Glutamatergic neuron (in vitro differentiated cells): ENCODE results near the gene FANCG. TPM values are rescaled to one million over a fixed set of nuclear protein-coding genes. Genes with fewer than 3 reads are reported as not detected.

ENCODE experiments used
- DNase-seq: peaks from one replicate; pipeline ENCODE4 v3.0.0; 2022
- H3K27ac Mint-ChIP-seq: one replicate; pipeline ENCODE4 v1.8.0; 2020; ENCODE audit warnings: mild to moderate bottlenecking, mixed read lengths, inconsistent platforms; ENCODE audit not compliant: unreplicated experiment
- H3K27me3 Mint-ChIP-seq: one replicate; pipeline ENCODE4 v1.8.0; 2020; ENCODE audit warnings: mild to moderate bottlenecking, moderate library complexity, mixed read lengths, inconsistent platforms; ENCODE audit not compliant: unreplicated experiment
- H3K36me3 Mint-ChIP-seq: one replicate; pipeline ENCODE4 v1.8.0; 2020; ENCODE audit warnings: mild to moderate bottlenecking, mixed read lengths, inconsistent platforms; ENCODE audit not compliant: unreplicated experiment
- H3K4me1 Mint-ChIP-seq: one replicate; pipeline ENCODE4 v1.8.0; 2020; ENCODE audit warnings: mild to moderate bottlenecking, low read depth, mixed read lengths, inconsistent platforms; ENCODE audit not compliant: unreplicated experiment
- H3K4me3 Mint-ChIP-seq: one replicate; pipeline ENCODE4 v1.8.0; 2020; ENCODE audit warnings: mild to moderate bottlenecking, mixed read lengths, inconsistent platforms; ENCODE audit not compliant: unreplicated experiment
- H3K9me3 Mint-ChIP-seq: one replicate; pipeline ENCODE4 v1.8.0; 2020; ENCODE audit warnings: mild to moderate bottlenecking, moderate library complexity, mixed read lengths, inconsistent platforms; ENCODE audit not compliant: unreplicated experiment
- CTCF ChIP-seq: fragments of 200-600 bp; sonication (generic); IDR thresholded peaks from one replicate; pipeline ENCODE4 v1.5.0; 2021; ENCODE audit not compliant: partially characterized antibody, unreplicated experiment
- total RNA-seq: library from RNA; stranded (reverse); fragmentation: NEBNext Ultra II Directional; extraction: Animal tissue kit (Norgen Biotek cat#: 25700); gene quantifications from one replicate; pipeline ENCODE4 v1.2.1, GENCODE V29; 2021; ENCODE audit not compliant: unreplicated experiment

Gene FANCG
- total RNA-seq, 1 donor from 2014 or later: 49.0 TPM

GRCh38 chr9:35110327-35110761 is 30.6 kb upstream of the FANCG start:
- TF ChIP-seq CTCF: no peak
- Mint-ChIP-seq H3K27me3 (peaks cover 14% of the 10 kb centered on the region), H3K4me3 (peak overlapping the region; percentile 92), H3K36me3 (no peaks in the 10 kb centered on the region), H3K4me1 (peaks cover 23% of the 10 kb centered on the region), H3K9me3 (peaks cover 14% of the 10 kb centered on the region), H3K27ac (no peak overlapping the region)
- no peak for DNase-seq

- no peak for DNase-seq
- no peak for TF ChIP-seq CTCF
- Mint-ChIP-seq H3K4me3 (peak overlapping the region; percentile 65), H3K9me3 (peaks cover 9% of the 10 kb centered on the region), H3K36me3 (no peaks in the 10 kb centered on the region), H3K4me1 (peaks cover 29% of the 10 kb centered on the region), H3K27me3 (peaks cover 11% of the 10 kb centered on the region), H3K27ac (no peak overlapping the region)
Observed at GRCh38 chr9:35108946-35109575, 29.3 kb upstream of the FANCG start.

- Mint-ChIP-seq H3K27me3 (peaks cover 9% of the 10 kb centered on the region), H3K9me3 (peaks cover 9% of the 10 kb centered on the region), H3K27ac (no peak overlapping the region), H3K36me3 (no peaks in the 10 kb centered on the region), H3K4me3 (no peak overlapping the region), H3K4me1 (peaks cover 30% of the 10 kb centered on the region)
- TF ChIP-seq CTCF: no peak
- DNase-seq: no peak
Observed at GRCh38 chr9:35108461-35108860, 28.7 kb upstream of the FANCG start.

GRCh38 chr9:35107297-35108290 is 27.9 kb upstream of the FANCG start:
- Mint-ChIP-seq H3K9me3 (peaks cover 15% of the 10 kb centered on the region), H3K27me3 (peaks cover 12% of the 10 kb centered on the region), H3K4me1 (peaks cover 30% of the 10 kb centered on the region), H3K36me3 (no peaks in the 10 kb centered on the region), H3K4me3 (no peak overlapping the region), H3K27ac (no peak overlapping the region)
- no peak for TF ChIP-seq CTCF
- DNase-seq: no peak
